HEK293 (cell line): ENCODE measurements around the gene BACH2.

ENCODE experiments used
- CTCF ChIA-PET: fragments of 350-600 bp; formaldehyde crosslinking; extraction: SDS; loops from one replicate; lab custom pipeline; 2021; ENCODE audit warnings: antibody characterized with exemption; lab: Yijun Ruan, JAX
- POLR2A ChIA-PET: fragments of 300-600 bp; formaldehyde crosslinking; extraction: SDS; loops from one replicate; lab custom pipeline; 2020; ENCODE audit warnings: antibody characterized with exemption, inconsistent platforms; lab: Yijun Ruan, JAX
- H3K27ac ChIP-seq: fragments of 200-500 bp; sonication (Bioruptor generic); 2 replicates; pipeline ENCODE4 v1.5.1; 2014; ENCODE audit warnings: low read depth, low read length, control low read depth, inconsistent platforms; ENCODE audit errors: extremely low read depth
- H3K36me3 ChIP-seq, 2 experiments: fragments of 200-500 bp in 1 of 2; sonication (Bioruptor generic) in 1 of 2; 1 replicate in 1 of 2; 2 replicates in 1 of 2; pipeline ENCODE4 v1.5.1; 2014 to 2017; ENCODE audit warnings: inconsistent platforms in 2 of 2, low read length in 2 of 2; ENCODE audit not compliant: control insufficient read depth in 2 of 2, insufficient read depth in 1 of 2
- H3K4me1 ChIP-seq: fragments of 200-500 bp; sonication (Bioruptor generic); 2 replicates; pipeline ENCODE4 v1.5.1; 2014; ENCODE audit warnings: mild to moderate bottlenecking, low read length, inconsistent platforms; ENCODE audit not compliant: control insufficient read depth, insufficient read depth
- H3K4me3 ChIP-seq: 2 replicates; pipeline ENCODE4 v1.5.1; 2011; ENCODE audit warnings: low read depth, mild to moderate bottlenecking, control low read depth, low read length, moderate library complexity
- H3K9me3 ChIP-seq: fragments of 200-500 bp; sonication (Bioruptor generic); 2 replicates; pipeline ENCODE4 v1.5.1; 2014; ENCODE audit warnings: low read depth, low read length, inconsistent platforms; ENCODE audit not compliant: control insufficient read depth, insufficient read depth
- HIC1 ChIP-seq: fragments of 450-650 bp; formaldehyde crosslinking; IDR thresholded peaks from 2 replicates; pipeline ENCODE4 v1.5.1; 2016; ENCODE audit warnings: missing biosample characterization, missing genetic modification characterization
- OSR2 ChIP-seq: fragments of 450-650 bp; formaldehyde crosslinking; IDR thresholded peaks from 2 replicates; pipeline ENCODE4 v1.5.1; 2016; ENCODE audit warnings: missing biosample characterization, missing genetic modification characterization
- SP7 ChIP-seq: fragments of 450-650 bp; formaldehyde crosslinking; IDR thresholded peaks from 2 replicates; pipeline ENCODE4 v1.5.1; 2016; ENCODE audit warnings: missing biosample characterization, missing genetic modification characterization
- ZBTB20 ChIP-seq: fragments of 450-650 bp; formaldehyde crosslinking; IDR thresholded peaks from 2 replicates; pipeline ENCODE4 v1.5.1; 2016; ENCODE audit warnings: missing biosample characterization, missing genetic modification characterization
- ZBTB21 ChIP-seq: fragments of 450-650 bp; formaldehyde crosslinking; IDR thresholded peaks from 2 replicates; pipeline ENCODE4 v1.5.1; 2017; ENCODE audit warnings: missing biosample characterization, missing genetic modification characterization
- ZBTB49 ChIP-seq: fragments of 450-650 bp; formaldehyde crosslinking; IDR thresholded peaks from 2 replicates; pipeline ENCODE4 v1.5.1; 2016; ENCODE audit warnings: missing biosample characterization, missing genetic modification characterization, low read depth
- ZFP3 ChIP-seq: fragments of 450-650 bp; formaldehyde crosslinking; IDR thresholded peaks from 2 replicates; pipeline ENCODE4 v1.5.1; 2016; ENCODE audit warnings: low read depth, missing biosample characterization, missing genetic modification characterization
- ZFP37 ChIP-seq: fragments of 450-650 bp; formaldehyde crosslinking; IDR thresholded peaks from 2 replicates; pipeline ENCODE4 v1.5.1; 2016; ENCODE audit warnings: missing biosample characterization, missing genetic modification characterization
- ZIC2 ChIP-seq: fragments of 450-650 bp; formaldehyde crosslinking; IDR thresholded peaks from 2 replicates; pipeline ENCODE4 v1.5.1; 2016; ENCODE audit warnings: missing biosample characterization, missing genetic modification characterization
- ZNF248 ChIP-seq: fragments of 450-650 bp; formaldehyde crosslinking; IDR thresholded peaks from 2 replicates; pipeline ENCODE4 v1.5.1; 2017; ENCODE audit warnings: missing biosample characterization, missing genetic modification characterization
- ZNF274 ChIP-seq, 2 experiments: fragments of 200-500 bp in 1 of 2; fragments of 450-650 bp in 1 of 2; sonication (Bioruptor generic) in 1 of 2; formaldehyde crosslinking in 1 of 2; IDR thresholded peaks; 2 replicates each; pipeline versions ENCODE4 v1.5.1 to v1.6.1; 2014 to 2016; ENCODE audit warnings: borderline replicate concordance in 1 of 2, inconsistent platforms in 1 of 2, low read length in 1 of 2, missing biosample characterization in 1 of 2, missing genetic modification characterization in 1 of 2
- ZNF335 ChIP-seq: fragments of 450-650 bp; formaldehyde crosslinking; conservative IDR thresholded peaks from 2 replicates; pipeline ENCODE4 v1.5.1; 2016; ENCODE audit warnings: missing biosample characterization, missing genetic modification characterization
- ZNF391 ChIP-seq: fragments of 450-650 bp; formaldehyde crosslinking; IDR thresholded peaks from 2 replicates; pipeline ENCODE4 v1.5.1; 2016; ENCODE audit warnings: low read depth, missing biosample characterization, missing genetic modification characterization, borderline replicate concordance
- ZNF473 ChIP-seq: fragments of 450-650 bp; formaldehyde crosslinking; IDR thresholded peaks from 2 replicates; pipeline ENCODE4 v1.5.1; 2017; ENCODE audit warnings: missing biosample characterization, missing genetic modification characterization
- ZNF48 ChIP-seq: fragments of 450-650 bp; formaldehyde crosslinking; IDR thresholded peaks from 2 replicates; pipeline ENCODE4 v1.5.1; 2016; ENCODE audit warnings: missing biosample characterization, missing genetic modification characterization
- ZNF501 ChIP-seq: fragments of 450-650 bp; formaldehyde crosslinking; IDR thresholded peaks from 2 replicates; pipeline ENCODE4 v1.5.1; 2016; ENCODE audit warnings: missing biosample characterization, missing genetic modification characterization
- ZNF626 ChIP-seq: fragments of 450-650 bp; sonication (Bioruptor Pico); formaldehyde crosslinking; IDR thresholded peaks from 2 replicates; pipeline ENCODE4 v1.5.1; 2018; ENCODE audit warnings: missing biosample characterization, missing genetic modification characterization, inconsistent platforms
- ZNF791 ChIP-seq: fragments of 450-650 bp; formaldehyde crosslinking; IDR thresholded peaks from 2 replicates; pipeline ENCODE4 v1.5.1; 2016; ENCODE audit warnings: missing biosample characterization, missing genetic modification characterization
- TF ChIP-seq, protein P1 (sequence below): fragments of 450-650 bp; formaldehyde crosslinking; IDR thresholded peaks from 2 replicates; pipeline ENCODE4 v1.5.1; 2017; ENCODE audit warnings: missing biosample characterization, missing genetic modification characterization
- TF ChIP-seq, protein P2 (sequence below): fragments of 450-650 bp; formaldehyde crosslinking; IDR thresholded peaks from 2 replicates; pipeline ENCODE4 v1.5.1; 2016; ENCODE audit warnings: missing biosample characterization, missing genetic modification characterization

Gene BACH2

DNA sequence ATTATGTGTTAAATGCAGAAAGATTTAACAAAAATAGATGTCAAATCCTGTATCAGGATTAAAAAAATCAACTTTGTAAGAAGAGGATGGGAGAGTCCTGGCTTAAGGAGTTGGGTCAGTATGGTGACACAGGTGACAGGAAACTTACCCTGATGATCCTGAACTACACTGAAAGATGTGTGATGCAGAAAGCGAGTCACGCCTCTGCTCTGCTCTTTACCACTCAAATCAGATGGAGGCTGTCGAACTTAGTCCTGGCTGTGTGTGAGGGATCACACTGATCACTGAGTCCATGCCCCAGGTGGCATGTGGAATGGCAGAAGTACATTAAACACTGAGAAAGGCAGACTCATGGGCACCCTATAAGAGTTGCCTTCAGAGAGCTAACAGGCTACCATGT is 309.5 kb downstream of the BACH2 start:
- no peak overlapping the region for H3K4me3 ChIP-seq
- H3K4me1 ChIP-seq, result peaks cover 3% of the 10 kb centered on the region; the same call in 1 of the 2 replicates
- no peaks in the 10 kb centered on the region for H3K9me3 ChIP-seq
- ChIA-PET CTCF (interaction anchor here (0.6 to 2.1 kb wide), 5 partner anchors 22 to 1955 kb away, joined by 3 to 12 read pairs (median 3); no protein-coding TSS in a partner anchor), POLR2A (interaction anchor here (1.0 kb wide), 1 partner anchor 47 kb away, joined by 3 read pairs; no protein-coding TSS in a partner anchor)
- TF ChIP-seq ZBTB20 (tag by site-specific recombination), result no peak
- no peak for TF ChIP-seq ZNF391
- TF ChIP-seq OSR2, result no peak
- TF ChIP-seq ZFP37 (tag by site-specific recombination), result no peak
- TF ChIP-seq, protein P1, sequence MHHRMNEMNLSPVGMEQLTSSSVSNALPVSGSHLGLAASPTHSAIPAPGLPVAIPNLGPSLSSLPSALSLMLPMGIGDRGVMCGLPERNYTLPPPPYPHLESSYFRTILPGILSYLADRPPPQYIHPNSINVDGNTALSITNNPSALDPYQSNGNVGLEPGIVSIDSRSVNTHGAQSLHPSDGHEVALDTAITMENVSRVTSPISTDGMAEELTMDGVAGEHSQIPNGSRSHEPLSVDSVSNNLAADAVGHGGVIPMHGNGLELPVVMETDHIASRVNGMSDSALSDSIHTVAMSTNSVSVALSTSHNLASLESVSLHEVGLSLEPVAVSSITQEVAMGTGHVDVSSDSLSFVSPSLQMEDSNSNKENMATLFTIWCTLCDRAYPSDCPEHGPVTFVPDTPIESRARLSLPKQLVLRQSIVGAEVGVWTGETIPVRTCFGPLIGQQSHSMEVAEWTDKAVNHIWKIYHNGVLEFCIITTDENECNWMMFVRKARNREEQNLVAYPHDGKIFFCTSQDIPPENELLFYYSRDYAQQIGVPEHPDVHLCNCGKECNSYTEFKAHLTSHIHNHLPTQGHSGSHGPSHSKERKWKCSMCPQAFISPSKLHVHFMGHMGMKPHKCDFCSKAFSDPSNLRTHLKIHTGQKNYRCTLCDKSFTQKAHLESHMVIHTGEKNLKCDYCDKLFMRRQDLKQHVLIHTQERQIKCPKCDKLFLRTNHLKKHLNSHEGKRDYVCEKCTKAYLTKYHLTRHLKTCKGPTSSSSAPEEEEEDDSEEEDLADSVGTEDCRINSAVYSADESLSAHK (tag by site-specific recombination), result no peak
- no peak for TF ChIP-seq ZNF791 (tag by site-specific recombination)
- no peak for TF ChIP-seq ZBTB21
- no peak for TF ChIP-seq ZNF48
- TF ChIP-seq ZNF274 (IDR thresholded peaks at IDR 0.05; ENCODE audit: low read length), result no peak
- no peak for TF ChIP-seq ZNF274 (tag by site-specific recombination; IDR thresholded peaks at IDR 0.05; ENCODE audit: borderline replicate concordance)
- TF ChIP-seq ZFP3 (tag by site-specific recombination), result no peak
- no peak for TF ChIP-seq ZNF626
- no peak for TF ChIP-seq ZNF248 (tag by site-specific recombination)
- TF ChIP-seq HIC1, result no peak
- TF ChIP-seq ZNF473 (tag by site-specific recombination), result no peak
- no peak for TF ChIP-seq ZNF501
- TF ChIP-seq ZIC2 (tag by site-specific recombination), result no peak
- no peak for TF ChIP-seq SP7 (tag by site-specific recombination)
- TF ChIP-seq, protein P2, sequence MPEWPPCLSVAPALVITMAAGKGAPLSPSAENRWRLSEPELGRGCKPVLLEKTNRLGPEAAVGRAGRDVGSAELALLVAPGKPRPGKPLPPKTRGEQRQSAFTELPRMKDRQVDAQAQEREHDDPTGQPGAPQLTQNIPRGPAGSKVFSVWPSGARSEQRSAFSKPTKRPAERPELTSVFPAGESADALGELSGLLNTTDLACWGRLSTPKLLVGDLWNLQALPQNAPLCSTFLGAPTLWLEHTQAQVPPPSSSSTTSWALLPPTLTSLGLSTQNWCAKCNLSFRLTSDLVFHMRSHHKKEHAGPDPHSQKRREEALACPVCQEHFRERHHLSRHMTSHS, result no peak
- TF ChIP-seq ZNF335 (tag by site-specific recombination), result no peak
- no peak for TF ChIP-seq ZBTB49 (tag by site-specific recombination)
- no peaks in the 10 kb centered on the region for H3K36me3 ChIP-seq
- no peak overlapping the region for H3K27ac ChIP-seq
